ENCODE data around the gene DLG1.

DNA sequence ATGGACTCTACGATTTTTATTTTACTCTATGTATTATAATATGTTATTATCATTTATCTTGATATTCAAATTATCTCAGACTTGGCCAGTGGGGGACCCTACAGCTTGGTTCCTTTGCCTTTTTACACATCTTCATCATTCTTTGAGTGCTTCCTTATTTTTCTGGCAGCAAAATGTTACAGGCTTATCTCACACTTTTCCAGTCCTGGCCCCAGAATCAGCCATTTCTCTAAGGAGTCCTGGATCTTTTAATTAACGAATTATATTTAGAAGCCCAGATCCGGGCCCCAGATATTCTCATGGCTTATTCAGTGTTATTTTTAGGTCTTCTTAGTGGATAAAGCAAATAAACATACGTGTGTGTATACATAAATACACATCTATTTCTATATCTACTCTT lies 236.0 kb downstream of the DLG1 start:
- TF ChIP-seq, protein P1, sequence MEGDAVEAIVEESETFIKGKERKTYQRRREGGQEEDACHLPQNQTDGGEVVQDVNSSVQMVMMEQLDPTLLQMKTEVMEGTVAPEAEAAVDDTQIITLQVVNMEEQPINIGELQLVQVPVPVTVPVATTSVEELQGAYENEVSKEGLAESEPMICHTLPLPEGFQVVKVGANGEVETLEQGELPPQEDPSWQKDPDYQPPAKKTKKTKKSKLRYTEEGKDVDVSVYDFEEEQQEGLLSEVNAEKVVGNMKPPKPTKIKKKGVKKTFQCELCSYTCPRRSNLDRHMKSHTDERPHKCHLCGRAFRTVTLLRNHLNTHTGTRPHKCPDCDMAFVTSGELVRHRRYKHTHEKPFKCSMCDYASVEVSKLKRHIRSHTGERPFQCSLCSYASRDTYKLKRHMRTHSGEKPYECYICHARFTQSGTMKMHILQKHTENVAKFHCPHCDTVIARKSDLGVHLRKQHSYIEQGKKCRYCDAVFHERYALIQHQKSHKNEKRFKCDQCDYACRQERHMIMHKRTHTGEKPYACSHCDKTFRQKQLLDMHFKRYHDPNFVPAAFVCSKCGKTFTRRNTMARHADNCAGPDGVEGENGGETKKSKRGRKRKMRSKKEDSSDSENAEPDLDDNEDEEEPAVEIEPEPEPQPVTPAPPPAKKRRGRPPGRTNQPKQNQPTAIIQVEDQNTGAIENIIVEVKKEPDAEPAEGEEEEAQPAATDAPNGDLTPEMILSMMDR (IDR thresholded peaks at IDR 0.05): no peak
- TF ChIP-seq POLR2A (IDR thresholded peaks at IDR 0.05): no peak
- TF ChIP-seq POLR2AphosphoS5 (IDR thresholded peaks at IDR 0.05): no peak
- no peak for TF ChIP-seq EP300 (IDR thresholded peaks at IDR 0.05)

All from stomach (tissue), 4 donors.